Measurements from ENCODE around the gene TAS2R16.

TAS2R16 gene

GRCh38 chr7:123026251-123026650 is 30.8 kb upstream of the TAS2R16 start:
- no peak for TF ChIP-seq CTCF (IDR thresholded peaks at IDR 0.05; ENCODE audit: low read depth, low read length)

GRCh38 chr7:123024989-123025758 is 29.7 kb upstream of the TAS2R16 start:
- no peak overlapping the region for H3K4me3 ChIP-seq (ENCODE audit: low read depth, low read length)

More at GRCh38 chr7:123026251-123026650, 30.8 kb upstream of the TAS2R16 start:
- H3K4me3 ChIP-seq (ENCODE audit: low read depth, low read length): no peak overlapping the region

GRCh38 chr7:123023126-123023525 is 27.6 kb upstream of the TAS2R16 start:
- TF ChIP-seq CTCF (IDR thresholded peaks at IDR 0.05; ENCODE audit: low read depth, low read length): no peak
- H3K4me3 ChIP-seq (ENCODE audit: low read depth, low read length): no peak overlapping the region

More at GRCh38 chr7:123024989-123025758, 29.7 kb upstream of the TAS2R16 start:
- TF ChIP-seq CTCF (IDR thresholded peaks at IDR 0.05; ENCODE audit: low read depth, low read length): no peak

GRCh38 chr7:123022576-123022975 is 27.1 kb upstream of the TAS2R16 start:
- H3K4me3 ChIP-seq (ENCODE audit: low read depth, low read length): no peak overlapping the region

GRCh38 chr7:123012435-123012834 is 16.9 kb upstream of the TAS2R16 start:
- no peak for TF ChIP-seq CTCF (IDR thresholded peaks at IDR 0.05; ENCODE audit: low read depth, low read length)
- H3K4me3 ChIP-seq (ENCODE audit: low read depth, low read length): no peak overlapping the region

More at GRCh38 chr7:123022576-123022975, 27.1 kb upstream of the TAS2R16 start:
- TF ChIP-seq CTCF (IDR thresholded peaks at IDR 0.05; ENCODE audit: low read depth, low read length): no peak

- TF ChIP-seq CTCF (IDR thresholded peaks at IDR 0.05; ENCODE audit: low read depth, low read length): no peak
- no peak overlapping the region for H3K4me3 ChIP-seq (ENCODE audit: low read depth, low read length)
Measured at GRCh38 chr7:123011766-123012369, 16.4 kb upstream of the TAS2R16 start.

GRCh38 chr7:123004931-123005330 is 9.4 kb upstream of the TAS2R16 start:
- H3K4me3 ChIP-seq (ENCODE audit: low read depth, low read length): no peak overlapping the region
- TF ChIP-seq CTCF (IDR thresholded peaks at IDR 0.05; ENCODE audit: low read depth, low read length): no peak

Data from WI38 (cell line).